GM12878 (cell line): ENCODE results near the gene HERPUD2.

Experiments used
- CTCF ChIP-seq, 3 experiments: IDR thresholded peaks in 2 of 3; conservative IDR thresholded peaks in 1 of 3; 2 replicates each; pipeline ENCODE4 v1.5.1; 2011; ENCODE audit warnings: low read depth in 3 of 3, low read length in 3 of 3, mild to moderate bottlenecking in 3 of 3, control low read depth in 2 of 3, moderate library complexity in 2 of 3, inconsistent platforms in 1 of 3, mixed read lengths in 1 of 3; ENCODE audit not compliant: control insufficient read depth in 2 of 3, insufficient read depth in 1 of 3; ENCODE audit errors: extremely low read depth in 1 of 3
- GABPA ChIP-seq: IDR thresholded peaks from 2 replicates; pipeline ENCODE4 v1.6.1; 2014; ENCODE audit warnings: antibody characterized with exemption, low read depth, mild to moderate bottlenecking, inconsistent platforms

- TF ChIP-seq GABPA (no peak), CTCF (IDR thresholded peaks at IDR 0.05 in 2 of 3, conservative IDR thresholded peaks at IDR 0.05 in 1 of 3; ENCODE audit: control insufficient read depth in 2 of 3, extremely low read depth in 1 of 3, insufficient read depth in 1 of 3, low read depth in 3 of 3, low read length in 3 of 3) (no peak)
These were observed 26.4 kb upstream of the HERPUD2 start for GRCh38 chr7:35721288-35721687.
